Measurements from ENCODE around the gene CFAP251.

CFAP251 gene

GRCh38 chr12:122018937-122019336 lies 100.5 kb downstream of the CFAP251 start:
- H3K9ac ChIP-seq (ENCODE audit: low read length) = no peak overlapping the region
- peaks cover 5% of the 10 kb centered on the region for H3K27me3 ChIP-seq (ENCODE audit: insufficient read depth, low read length, poor library complexity)
- H3K23ac ChIP-seq (ENCODE audit: low read length) = no peak overlapping the region
- no peak for DNase-seq
- no peak overlapping the region for H3K4me2 ChIP-seq (ENCODE audit: low read length)
- no CpG with 5 or more reads among the region's 4 CpGs for WGBS (ENCODE audit: extremely low coverage, insufficient coverage, low lambda C conversion rate)
- no peak overlapping the region for H4K8ac ChIP-seq (ENCODE audit: low read depth, low read length)
- H4K5ac ChIP-seq (ENCODE audit: low read length) = no peak overlapping the region
- no peak overlapping the region for H3K27ac ChIP-seq (ENCODE audit: low read depth, low read length)
- no peak overlapping the region for H2BK15ac ChIP-seq (replicated peaks; ENCODE audit: low read depth)
- H3K4me3 ChIP-seq (ENCODE audit: low read length) = no peak overlapping the region
- H3K4me1 ChIP-seq (ENCODE audit: control insufficient read depth, low read depth, low read length) = no peaks in the 10 kb centered on the region
- H2BK5ac ChIP-seq (ENCODE audit: low read length) = no peak overlapping the region
- no peaks in the 10 kb centered on the region for H3K79me1 ChIP-seq (ENCODE audit: low read length)
- no peak overlapping the region for H3K4ac ChIP-seq (ENCODE audit: low read depth, low read length)
- no peaks in the 10 kb centered on the region for H3K36me3 ChIP-seq (ENCODE audit: control insufficient read depth, insufficient read depth, low read length)
- no peak overlapping the region for H2BK120ac ChIP-seq (ENCODE audit: low read depth, low read length)
- peaks cover 4% of the 10 kb centered on the region for H3K79me2 ChIP-seq (ENCODE audit: control insufficient read depth, insufficient read depth, low read length)
- H3K18ac ChIP-seq (ENCODE audit: low read length) = no peak overlapping the region
- no peak overlapping the region for H2AK5ac ChIP-seq (ENCODE audit: low read length)
- H3K56ac ChIP-seq (ENCODE audit: low read length) = no peak overlapping the region

DNA sequence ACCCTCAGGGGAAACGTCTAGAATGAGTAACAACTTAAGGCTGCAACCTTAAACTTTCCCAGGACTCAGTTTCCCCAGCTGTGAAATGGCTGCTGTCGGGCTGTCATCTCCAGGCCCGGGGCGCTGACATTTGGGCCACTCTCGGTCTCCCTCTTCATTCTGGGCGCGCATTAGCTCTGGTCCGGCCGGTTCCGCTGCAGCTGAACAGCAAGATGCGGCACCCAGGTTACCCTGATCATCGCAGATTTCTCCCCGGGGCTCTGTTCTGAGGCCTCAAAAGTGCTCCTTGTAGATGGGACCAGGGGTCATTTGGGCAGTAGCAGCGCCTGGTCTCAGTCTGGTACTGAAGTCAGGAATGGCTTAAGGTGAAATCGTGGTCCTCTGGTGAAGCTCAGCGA lies 102.4 kb downstream of the CFAP251 start:
- WGBS (ENCODE audit: extremely low coverage, insufficient coverage, low lambda C conversion rate) = no CpG with 5 or more reads among the region's 16 CpGs
- no peak overlapping the region for H4K8ac ChIP-seq (ENCODE audit: low read depth, low read length)
- peak overlapping the region; percentile 43 for H3K4me2 ChIP-seq (ENCODE audit: low read length)
- H3K36me3 ChIP-seq (ENCODE audit: control insufficient read depth, insufficient read depth, low read length) = no peaks in the 10 kb centered on the region
- peak overlapping the region; percentile 4 for H3K9ac ChIP-seq (ENCODE audit: low read length)
- H2BK120ac ChIP-seq (ENCODE audit: low read depth, low read length) = no peak overlapping the region
- no peak overlapping the region for H3K18ac ChIP-seq (ENCODE audit: low read length)
- H3K27ac ChIP-seq (ENCODE audit: low read depth, low read length) = no peak overlapping the region
- H4K5ac ChIP-seq (ENCODE audit: low read length) = no peak overlapping the region
- H3K23ac ChIP-seq (ENCODE audit: low read length) = no peak overlapping the region
- H3K4ac ChIP-seq (ENCODE audit: low read depth, low read length) = no peak overlapping the region
- no peak for DNase-seq
- H3K79me1 ChIP-seq (ENCODE audit: low read length) = no peaks in the 10 kb centered on the region
- H2BK15ac ChIP-seq (replicated peaks; ENCODE audit: low read depth) = no peak overlapping the region
- H3K27me3 ChIP-seq (ENCODE audit: insufficient read depth, low read length, poor library complexity) = peaks cover 5% of the 10 kb centered on the region
- no peaks in the 10 kb centered on the region for H3K4me1 ChIP-seq (ENCODE audit: control insufficient read depth, low read depth, low read length)
- H3K79me2 ChIP-seq (ENCODE audit: control insufficient read depth, insufficient read depth, low read length) = peaks cover 8% of the 10 kb centered on the region
- H3K56ac ChIP-seq (ENCODE audit: low read length) = peak overlapping the region; percentile 12
- H2BK5ac ChIP-seq (ENCODE audit: low read length) = no peak overlapping the region
- no peak overlapping the region for H2AK5ac ChIP-seq (ENCODE audit: low read length)
- no peak overlapping the region for H3K4me3 ChIP-seq (ENCODE audit: low read length)

GRCh38 chr12:122021193-122021821 lies 102.9 kb downstream of the CFAP251 start:
- no peak overlapping the region for H2BK15ac ChIP-seq (replicated peaks; ENCODE audit: low read depth)
- H3K79me1 ChIP-seq (ENCODE audit: low read length) = peaks cover under 1% of the 10 kb centered on the region
- no peak overlapping the region for H4K5ac ChIP-seq (ENCODE audit: low read length)
- no peak overlapping the region for H3K27ac ChIP-seq (ENCODE audit: low read depth, low read length)
- no peaks in the 10 kb centered on the region for H3K36me3 ChIP-seq (ENCODE audit: control insufficient read depth, insufficient read depth, low read length)
- peak overlapping the region; percentile 38 for H3K9ac ChIP-seq (ENCODE audit: low read length)
- H4K8ac ChIP-seq (ENCODE audit: low read depth, low read length) = no peak overlapping the region
- no CpG with 5 or more reads among the region's 57 CpGs for WGBS (ENCODE audit: extremely low coverage, insufficient coverage, low lambda C conversion rate)
- no peaks in the 10 kb centered on the region for H3K4me1 ChIP-seq (ENCODE audit: control insufficient read depth, low read depth, low read length)
- H3K23ac ChIP-seq (ENCODE audit: low read length) = no peak overlapping the region
- H2BK120ac ChIP-seq (ENCODE audit: low read depth, low read length) = no peak overlapping the region
- peak overlapping the region; percentile 43 for H3K4me2 ChIP-seq (ENCODE audit: low read length)
- no peak overlapping the region for H2AK5ac ChIP-seq (ENCODE audit: low read length)
- H3K4me3 ChIP-seq (ENCODE audit: low read length) = no peak overlapping the region
- peaks cover 5% of the 10 kb centered on the region for H3K27me3 ChIP-seq (ENCODE audit: insufficient read depth, low read length, poor library complexity)
- H2BK5ac ChIP-seq (ENCODE audit: low read length) = no peak overlapping the region
- DNase-seq = peak; percentile 31
- peak overlapping the region; percentile 83 for H3K4ac ChIP-seq (ENCODE audit: low read depth, low read length)
- no peak overlapping the region for H3K18ac ChIP-seq (ENCODE audit: low read length)
- H3K56ac ChIP-seq (ENCODE audit: low read length) = peak overlapping the region; percentile 86
- peaks cover 10% of the 10 kb centered on the region for H3K79me2 ChIP-seq (ENCODE audit: control insufficient read depth, insufficient read depth, low read length)

GRCh38 chr12:122021822-122022392 lies 103.5 kb downstream of the CFAP251 start, which contains the start of gene BCL7A:
TSS of gene BCL7A (plus strand) at chr12:122021884. CDS start at chr12:122022092, 208 bp downstream.
- Histone ChIP-seq H3K23ac (ENCODE audit: low read length) (peak within 1 kb of the TSS; percentile 15), H4K5ac (ENCODE audit: low read length) (no peak within 1 kb of the TSS), H3K4me3 (ENCODE audit: low read length) (peak within 1 kb of the TSS; percentile 49), H3K27ac (ENCODE audit: low read depth, low read length) (no peak within 1 kb of the TSS), H3K4me2 (ENCODE audit: low read length) (peak within 1 kb of the TSS; percentile 70), H2AK5ac (ENCODE audit: low read length) (no peak within 1 kb of the TSS), H3K4ac (ENCODE audit: low read depth, low read length) (peak within 1 kb of the TSS; percentile 91), H3K4me1 (ENCODE audit: control insufficient read depth, low read depth, low read length) (no peaks in the 10 kb centered on the region), H3K9ac (ENCODE audit: low read length) (peak within 1 kb of the TSS; percentile 86), H3K27me3 (ENCODE audit: insufficient read depth, low read length, poor library complexity) (peaks cover 5% of the 10 kb centered on the region), H3K18ac (ENCODE audit: low read length) (peak within 1 kb of the TSS; percentile 96), H2BK5ac (ENCODE audit: low read length) (no peak within 1 kb of the TSS), H4K8ac (ENCODE audit: low read depth, low read length) (peak within 1 kb of the TSS; percentile 76), H3K79me1 (ENCODE audit: low read length) (peaks cover 6% of the 10 kb centered on the region), H3K36me3 (ENCODE audit: control insufficient read depth, insufficient read depth, low read length) (no peaks in the 10 kb centered on the region), H3K56ac (ENCODE audit: low read length) (peak within 1 kb of the TSS; percentile 92), H3K79me2 (ENCODE audit: control insufficient read depth, insufficient read depth, low read length) (peaks cover 14% of the 10 kb centered on the region), H2BK120ac (ENCODE audit: low read depth, low read length) (no peak within 1 kb of the TSS), H2BK15ac (replicated peaks; ENCODE audit: low read depth) (peak within 1 kb of the TSS; percentile 23)
- DNase-seq = peak; percentile 79
- no CpG with 5 or more reads among the region's 83 CpGs for WGBS (ENCODE audit: extremely low coverage, insufficient coverage, low lambda C conversion rate)

DNA sequence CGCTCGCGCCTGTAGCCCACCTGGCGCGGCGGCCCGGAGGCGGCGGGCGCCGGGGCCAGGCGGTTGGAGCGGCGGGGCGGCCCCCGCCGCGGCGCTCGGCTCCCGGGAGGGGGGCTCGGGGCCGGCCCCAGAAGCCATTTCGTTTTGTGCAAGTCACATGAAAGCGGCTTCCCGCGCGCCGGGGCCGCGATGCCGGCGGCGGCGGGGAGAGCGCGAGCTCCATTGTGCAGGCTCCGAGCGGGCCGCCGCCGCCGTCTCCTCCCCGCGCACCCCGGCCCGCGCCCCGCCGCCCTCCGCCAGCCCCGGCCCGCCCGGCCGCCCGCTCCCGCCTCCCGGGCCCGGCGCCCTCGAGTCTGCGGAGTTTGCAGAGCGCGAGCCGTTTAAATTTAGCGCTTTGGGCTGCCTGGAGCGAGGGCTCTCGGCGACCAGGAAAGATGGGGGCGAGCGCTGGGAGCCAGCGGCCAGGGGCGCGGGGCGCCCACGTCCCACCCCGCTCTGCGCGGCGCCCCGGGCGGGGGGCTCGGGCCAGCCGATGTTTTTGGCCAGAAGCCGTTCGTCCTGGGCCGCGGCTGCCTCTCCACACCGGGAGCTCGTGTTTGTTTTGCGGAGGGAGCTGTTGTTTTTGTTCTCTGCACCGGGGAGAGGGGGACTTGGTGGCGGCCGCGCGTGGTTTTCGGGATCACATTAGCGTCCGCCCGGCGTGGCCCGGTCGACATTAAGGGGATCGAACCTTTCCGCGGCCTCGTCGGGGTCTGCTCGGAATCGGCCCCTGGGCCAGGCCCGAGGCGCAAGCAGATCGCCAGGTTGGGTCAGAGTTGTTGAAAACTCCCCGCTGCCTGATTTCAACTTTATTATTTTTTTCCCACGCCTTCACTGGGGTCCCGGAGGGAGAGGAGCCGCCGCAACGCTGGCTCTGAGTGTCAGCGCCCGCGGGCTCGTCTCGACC lies 104.3 kb downstream of the CFAP251 start:
- H3K4me3 ChIP-seq (ENCODE audit: low read length) = peak overlapping the region; percentile 47
- H3K36me3 ChIP-seq (ENCODE audit: control insufficient read depth, insufficient read depth, low read length) = no peaks in the 10 kb centered on the region
- peak overlapping the region; percentile 86 for H3K9ac ChIP-seq (ENCODE audit: low read length)
- no peak overlapping the region for H2BK5ac ChIP-seq (ENCODE audit: low read length)
- peak overlapping the region; percentile 70 for H3K4me2 ChIP-seq (ENCODE audit: low read length)
- H2BK15ac ChIP-seq (replicated peaks; ENCODE audit: low read depth) = no peak overlapping the region
- no CpG with 5 or more reads among the region's 124 CpGs for WGBS (ENCODE audit: extremely low coverage, insufficient coverage, low lambda C conversion rate)
- no peak overlapping the region for H3K27ac ChIP-seq (ENCODE audit: low read depth, low read length)
- peak; percentile 37 for DNase-seq
- peaks cover 7% of the 10 kb centered on the region for H3K79me1 ChIP-seq (ENCODE audit: low read length)
- peaks cover 5% of the 10 kb centered on the region for H3K27me3 ChIP-seq (ENCODE audit: insufficient read depth, low read length, poor library complexity)
- no peak overlapping the region for H4K5ac ChIP-seq (ENCODE audit: low read length)
- H3K56ac ChIP-seq (ENCODE audit: low read length) = peak overlapping the region; percentile 92
- peaks cover 16% of the 10 kb centered on the region for H3K79me2 ChIP-seq (ENCODE audit: control insufficient read depth, insufficient read depth, low read length)
- H3K4me1 ChIP-seq (ENCODE audit: control insufficient read depth, low read depth, low read length) = no peaks in the 10 kb centered on the region
- peak overlapping the region; percentile 96 for H3K18ac ChIP-seq (ENCODE audit: low read length)
- no peak overlapping the region for H2BK120ac ChIP-seq (ENCODE audit: low read depth, low read length)
- H4K8ac ChIP-seq (ENCODE audit: low read depth, low read length) = peak overlapping the region; percentile 76
- H2AK5ac ChIP-seq (ENCODE audit: low read length) = no peak overlapping the region
- peak overlapping the region; percentile 91 for H3K4ac ChIP-seq (ENCODE audit: low read depth, low read length)
- peak overlapping the region; percentile 15 for H3K23ac ChIP-seq (ENCODE audit: low read length)

Measured in mesendoderm (in vitro differentiated cells).